ENCODE measurements around the gene EPHB4. TPM values are rescaled to one million over a fixed set of nuclear protein-coding genes. Genes with fewer than 3 reads are reported as not detected.

The EPHB4 gene
- total RNA-seq, 1 experiment from 2014 or later, result 120 TPM

DNA sequence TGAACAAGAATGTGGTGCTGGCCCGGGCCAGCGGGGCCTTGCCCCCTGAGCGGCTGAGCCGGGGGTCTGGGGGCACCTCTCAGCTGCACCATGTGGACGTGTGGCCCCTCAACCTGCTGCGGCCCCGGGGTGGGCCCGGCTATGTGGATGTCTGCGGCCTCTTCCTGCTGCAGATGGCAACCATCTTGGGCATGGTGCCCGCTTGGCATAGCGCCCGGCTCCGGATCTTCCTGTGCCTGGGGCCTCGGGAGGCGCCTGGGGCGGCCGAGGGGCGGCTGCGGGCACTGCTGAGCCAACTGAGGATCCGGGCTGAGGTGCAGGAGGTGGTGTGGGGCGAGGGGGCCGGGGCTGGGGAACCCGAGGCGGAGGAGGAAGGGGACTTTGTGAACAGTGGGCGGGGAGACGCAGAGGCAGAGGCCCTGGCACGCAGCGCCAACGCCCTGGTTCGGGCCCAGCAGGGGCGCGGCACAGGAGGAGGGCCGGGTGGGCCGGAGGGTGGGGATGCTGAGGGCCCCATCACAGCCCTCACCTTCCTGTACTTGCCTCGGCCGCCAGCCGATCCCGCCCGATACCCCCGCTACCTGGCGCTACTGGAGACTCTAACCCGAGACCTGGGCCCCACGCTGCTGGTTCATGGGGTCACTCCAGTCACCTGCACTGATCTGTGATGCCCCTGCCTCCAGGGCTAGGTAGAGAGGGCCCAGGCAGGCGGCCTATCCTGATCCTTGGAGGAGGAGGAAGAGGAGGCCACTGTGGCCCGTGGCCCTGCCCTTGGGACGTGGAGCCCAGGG is 38.8 kb upstream of the EPHB4 start:
- Mint-ChIP-seq H3K4me1 (peaks cover 8% of the 10 kb centered on the region), H3K27me3 (ENCODE audit: low read depth) (no peaks in the 10 kb centered on the region), H3K27ac (no peak overlapping the region), H3K9me3 (no peaks in the 10 kb centered on the region), H3K4me3 (peak overlapping the region; percentile 92), H3K36me3 (peaks cover 23% of the 10 kb centered on the region)
- ChIA-PET CTCF (interaction anchor here (0.5 to 1.0 kb wide), 4 partner anchors 13 to 193 kb away, joined by 3 to 4 read pairs (median 3); partner anchors contain the start of genes POP7, SLC12A9 and UFSP1), POLR2A (interaction anchor here (1.0 to 2.1 kb wide), 4 partner anchors 9 to 38 kb away, joined by 3 to 7 read pairs (median 5); partner anchors contain the start of genes EPHB4, SLC12A9, SRRT and UFSP1)
- DNase-seq (ENCODE audit: low spot score), result no peak
- TF ChIP-seq, protein P1, sequence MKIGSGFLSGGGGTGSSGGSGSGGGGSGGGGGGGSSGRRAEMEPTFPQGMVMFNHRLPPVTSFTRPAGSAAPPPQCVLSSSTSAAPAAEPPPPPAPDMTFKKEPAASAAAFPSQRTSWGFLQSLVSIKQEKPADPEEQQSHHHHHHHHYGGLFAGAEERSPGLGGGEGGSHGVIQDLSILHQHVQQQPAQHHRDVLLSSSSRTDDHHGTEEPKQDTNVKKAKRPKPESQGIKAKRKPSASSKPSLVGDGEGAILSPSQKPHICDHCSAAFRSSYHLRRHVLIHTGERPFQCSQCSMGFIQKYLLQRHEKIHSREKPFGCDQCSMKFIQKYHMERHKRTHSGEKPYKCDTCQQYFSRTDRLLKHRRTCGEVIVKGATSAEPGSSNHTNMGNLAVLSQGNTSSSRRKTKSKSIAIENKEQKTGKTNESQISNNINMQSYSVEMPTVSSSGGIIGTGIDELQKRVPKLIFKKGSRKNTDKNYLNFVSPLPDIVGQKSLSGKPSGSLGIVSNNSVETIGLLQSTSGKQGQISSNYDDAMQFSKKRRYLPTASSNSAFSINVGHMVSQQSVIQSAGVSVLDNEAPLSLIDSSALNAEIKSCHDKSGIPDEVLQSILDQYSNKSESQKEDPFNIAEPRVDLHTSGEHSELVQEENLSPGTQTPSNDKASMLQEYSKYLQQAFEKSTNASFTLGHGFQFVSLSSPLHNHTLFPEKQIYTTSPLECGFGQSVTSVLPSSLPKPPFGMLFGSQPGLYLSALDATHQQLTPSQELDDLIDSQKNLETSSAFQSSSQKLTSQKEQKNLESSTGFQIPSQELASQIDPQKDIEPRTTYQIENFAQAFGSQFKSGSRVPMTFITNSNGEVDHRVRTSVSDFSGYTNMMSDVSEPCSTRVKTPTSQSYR (CRISPR knock-in tag; IDR thresholded peaks at IDR 0.05), result no peak
- TF ChIP-seq HMGA2 (CRISPR knock-in tag; IDR thresholded peaks at IDR 0.05), result no peak
- ATAC-seq, result peak; percentile 8

DNA sequence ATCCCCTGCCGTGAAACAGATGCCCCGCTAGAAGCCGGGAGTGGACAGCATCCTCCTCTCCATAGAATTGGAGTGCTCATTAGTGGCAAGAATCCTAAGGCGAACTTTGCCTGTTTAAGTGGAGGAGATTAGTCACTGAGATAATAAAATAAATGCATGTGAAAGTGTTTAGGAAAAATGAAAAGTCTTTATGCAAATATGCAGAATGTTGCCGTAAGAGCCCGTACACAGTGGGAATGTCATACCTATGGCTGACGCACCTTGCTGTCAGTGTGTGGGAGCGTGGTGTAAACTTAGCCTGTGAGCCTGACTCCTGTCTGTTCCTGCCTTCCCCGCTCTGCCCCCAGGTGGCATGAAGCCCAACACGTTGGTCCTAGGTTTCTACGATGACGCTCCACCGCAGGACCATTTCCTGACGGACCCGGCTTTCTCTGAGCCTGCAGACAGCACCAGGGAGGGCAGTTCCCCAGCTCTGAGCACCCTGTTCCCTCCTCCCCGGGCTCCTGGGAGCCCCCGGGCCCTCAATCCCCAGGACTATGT is 38.1 kb upstream of the EPHB4 start:
- Mint-ChIP-seq H3K4me3 (no peak overlapping the region), H3K9me3 (no peaks in the 10 kb centered on the region), H3K4me1 (peaks cover 8% of the 10 kb centered on the region), H3K27me3 (ENCODE audit: low read depth) (no peaks in the 10 kb centered on the region), H3K27ac (peak overlapping the region; percentile 6; the same call in 1 of the 2 replicates), H3K36me3 (peaks cover 22% of the 10 kb centered on the region)
- POLR2A ChIA-PET, result no interaction called here
- CTCF ChIA-PET, result interaction anchor here (0.6 to 1.4 kb wide), 3 partner anchors 24 to 160 kb away, joined by 3 to 4 read pairs (median 3); partner anchors contain the start of genes POP7 and UFSP1
- DNase-seq (ENCODE audit: low spot score), result no peak
- ATAC-seq, result peak; percentile 34
- TF ChIP-seq CREM (CRISPR knock-in tag; IDR thresholded peaks at IDR 0.05) (no peak), ZNF671 (CRISPR knock-in tag; IDR thresholded peaks at IDR 0.05) (no peak), NR2C2 (CRISPR knock-in tag; IDR thresholded peaks at IDR 0.05) (no peak), ZNF317 (CRISPR knock-in tag; IDR thresholded peaks at IDR 0.05; ENCODE audit: borderline replicate concordance, low read depth) (no peak), ZNF396 (CRISPR knock-in tag; IDR thresholded peaks at IDR 0.05; ENCODE audit: borderline replicate concordance) (no peak), TEAD1 (CRISPR knock-in tag; IDR thresholded peaks at IDR 0.05) (no peak), SP1 (CRISPR knock-in tag; conservative IDR thresholded peaks at IDR 0.05) (no peak), ZNF121 (CRISPR knock-in tag; IDR thresholded peaks at IDR 0.05) (no peak), ZNF219 (CRISPR knock-in tag; IDR thresholded peaks at IDR 0.05; ENCODE audit: borderline replicate concordance) (no peak), SOX15 (CRISPR knock-in tag; IDR thresholded peaks at IDR 0.05) (no peak), ATF3 (CRISPR knock-in tag; conservative IDR thresholded peaks at IDR 0.05) (no peak), KAT7 (CRISPR knock-in tag; IDR thresholded peaks at IDR 0.05; ENCODE audit: borderline replicate concordance) (no peak), ATF1 (CRISPR knock-in tag; IDR thresholded peaks at IDR 0.05) (no peak), TEAD4 (CRISPR knock-in tag; IDR thresholded peaks at IDR 0.05) (no peak), ARID4B (CRISPR knock-in tag; IDR thresholded peaks at IDR 0.05; ENCODE audit: borderline replicate concordance) (no peak), ZSCAN18 (CRISPR knock-in tag; IDR thresholded peaks at IDR 0.05) (no peak)
- TF ChIP-seq, protein P2, sequence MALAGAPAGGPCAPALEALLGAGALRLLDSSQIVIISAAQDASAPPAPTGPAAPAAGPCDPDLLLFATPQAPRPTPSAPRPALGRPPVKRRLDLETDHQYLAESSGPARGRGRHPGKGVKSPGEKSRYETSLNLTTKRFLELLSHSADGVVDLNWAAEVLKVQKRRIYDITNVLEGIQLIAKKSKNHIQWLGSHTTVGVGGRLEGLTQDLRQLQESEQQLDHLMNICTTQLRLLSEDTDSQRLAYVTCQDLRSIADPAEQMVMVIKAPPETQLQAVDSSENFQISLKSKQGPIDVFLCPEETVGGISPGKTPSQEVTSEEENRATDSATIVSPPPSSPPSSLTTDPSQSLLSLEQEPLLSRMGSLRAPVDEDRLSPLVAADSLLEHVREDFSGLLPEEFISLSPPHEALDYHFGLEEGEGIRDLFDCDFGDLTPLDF (CRISPR knock-in tag; IDR thresholded peaks at IDR 0.05), result no peak
- TF ChIP-seq, protein P3, sequence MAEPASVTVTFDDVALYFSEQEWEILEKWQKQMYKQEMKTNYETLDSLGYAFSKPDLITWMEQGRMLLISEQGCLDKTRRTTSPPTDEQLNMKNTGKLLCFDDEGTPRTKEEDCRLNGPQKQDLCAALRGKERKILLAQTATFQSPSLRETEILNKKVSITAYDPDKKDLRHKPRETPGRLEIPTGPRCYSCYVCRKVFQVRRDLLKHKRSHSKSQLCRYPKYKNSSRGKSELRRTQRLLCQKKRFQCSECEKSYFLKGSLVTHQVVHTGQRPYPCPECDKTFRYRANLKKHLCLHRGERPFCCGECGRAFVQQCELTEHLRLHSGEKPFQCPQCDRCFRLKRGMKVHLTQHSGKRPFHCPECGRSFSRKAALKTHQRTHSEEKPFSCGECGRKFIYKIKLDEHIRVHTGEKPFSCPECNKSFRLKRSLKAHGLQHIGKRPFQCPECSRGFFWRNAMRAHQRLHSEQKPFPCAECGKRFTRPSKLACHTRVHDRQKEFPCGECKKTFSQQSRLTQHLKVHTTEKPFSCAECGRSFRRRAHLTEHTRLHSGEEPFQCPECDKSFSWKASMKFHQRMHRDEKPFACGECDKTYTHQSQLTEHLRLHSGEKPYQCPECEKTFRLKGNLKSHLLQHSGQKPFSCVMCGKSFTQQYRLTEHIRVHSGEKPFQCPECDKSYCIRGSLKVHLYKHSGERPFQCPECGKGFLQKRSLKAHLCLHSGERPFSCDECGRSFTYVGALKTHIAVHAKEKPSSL (CRISPR knock-in tag; conservative IDR thresholded peaks at IDR 0.05), result no peak
- TF ChIP-seq, protein P4, sequence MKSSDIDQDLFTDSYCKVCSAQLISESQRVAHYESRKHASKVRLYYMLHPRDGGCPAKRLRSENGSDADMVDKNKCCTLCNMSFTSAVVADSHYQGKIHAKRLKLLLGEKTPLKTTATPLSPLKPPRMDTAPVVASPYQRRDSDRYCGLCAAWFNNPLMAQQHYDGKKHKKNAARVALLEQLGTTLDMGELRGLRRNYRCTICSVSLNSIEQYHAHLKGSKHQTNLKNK (CRISPR knock-in tag; IDR thresholded peaks at IDR 0.05), result no peak
